D721Med (cell line): ENCODE data around the gene CALN1.

Source experiments
- DNase-seq: peaks from one replicate; pipeline ENCODE4 v3.0.0; 2011; ENCODE audit warnings: low spot score; ENCODE audit not compliant: insufficient read length
- FAIRE-seq: peaks from 2 replicates; lab custom pipeline; 2011; peaks lifted over from hg19 to GRCh38; lab: Jason Lieb, UNC
- TF ChIP-seq, protein P1 (sequence below): IDR thresholded peaks from 2 replicates; pipeline ENCODE4 v1.5.1; 2012; ENCODE audit warnings: mild to moderate bottlenecking, control low read depth; ENCODE audit not compliant: insufficient read depth; ENCODE audit errors: missing control alignments

CALN1 gene

DNA sequence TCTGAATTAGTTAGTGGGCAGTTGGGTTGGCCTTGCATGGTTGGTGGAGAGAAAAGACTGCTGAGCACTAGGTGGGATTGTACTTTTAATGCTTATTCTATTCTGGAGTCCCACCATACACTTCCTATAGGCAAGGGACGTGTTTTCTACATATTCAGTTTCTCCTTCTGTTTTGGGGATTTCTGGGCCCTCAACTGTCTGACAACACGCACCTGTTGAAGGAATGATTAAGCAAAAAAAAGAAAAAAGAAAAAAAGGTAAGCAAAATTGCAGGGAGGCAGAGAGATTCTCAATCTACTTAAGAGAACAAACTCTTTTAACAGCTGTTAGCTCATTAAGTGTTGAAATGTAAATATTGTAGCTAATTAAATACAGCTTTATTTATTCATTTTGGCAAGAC, 541.3 kb downstream of the CALN1 start:
- FAIRE-seq (no peak), DNase-seq (no peak)
- TF ChIP-seq, protein P1, sequence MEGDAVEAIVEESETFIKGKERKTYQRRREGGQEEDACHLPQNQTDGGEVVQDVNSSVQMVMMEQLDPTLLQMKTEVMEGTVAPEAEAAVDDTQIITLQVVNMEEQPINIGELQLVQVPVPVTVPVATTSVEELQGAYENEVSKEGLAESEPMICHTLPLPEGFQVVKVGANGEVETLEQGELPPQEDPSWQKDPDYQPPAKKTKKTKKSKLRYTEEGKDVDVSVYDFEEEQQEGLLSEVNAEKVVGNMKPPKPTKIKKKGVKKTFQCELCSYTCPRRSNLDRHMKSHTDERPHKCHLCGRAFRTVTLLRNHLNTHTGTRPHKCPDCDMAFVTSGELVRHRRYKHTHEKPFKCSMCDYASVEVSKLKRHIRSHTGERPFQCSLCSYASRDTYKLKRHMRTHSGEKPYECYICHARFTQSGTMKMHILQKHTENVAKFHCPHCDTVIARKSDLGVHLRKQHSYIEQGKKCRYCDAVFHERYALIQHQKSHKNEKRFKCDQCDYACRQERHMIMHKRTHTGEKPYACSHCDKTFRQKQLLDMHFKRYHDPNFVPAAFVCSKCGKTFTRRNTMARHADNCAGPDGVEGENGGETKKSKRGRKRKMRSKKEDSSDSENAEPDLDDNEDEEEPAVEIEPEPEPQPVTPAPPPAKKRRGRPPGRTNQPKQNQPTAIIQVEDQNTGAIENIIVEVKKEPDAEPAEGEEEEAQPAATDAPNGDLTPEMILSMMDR, result no peak

DNA sequence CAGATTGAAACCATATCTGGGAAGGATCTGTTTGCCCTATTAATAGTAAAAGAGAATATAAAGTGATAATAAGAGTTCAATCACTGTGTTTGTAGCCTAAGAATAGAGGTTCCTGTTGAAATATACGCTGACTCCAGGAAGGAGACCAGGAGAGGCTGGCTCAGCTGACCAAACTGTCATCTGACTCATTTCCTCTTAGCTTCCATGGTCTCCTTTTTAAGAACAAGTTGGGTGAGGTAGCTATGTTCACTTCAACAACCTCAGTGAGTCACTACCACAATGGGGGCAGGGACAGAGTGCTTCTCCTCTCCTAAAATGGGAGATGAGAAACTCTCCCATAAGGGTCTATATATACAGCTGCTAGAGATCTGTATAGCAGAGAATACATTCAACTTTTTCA, 543.3 kb downstream of the CALN1 start:
- DNase-seq, result no peak
- FAIRE-seq, result no peak
- TF ChIP-seq, protein P1, result no peak

DNA sequence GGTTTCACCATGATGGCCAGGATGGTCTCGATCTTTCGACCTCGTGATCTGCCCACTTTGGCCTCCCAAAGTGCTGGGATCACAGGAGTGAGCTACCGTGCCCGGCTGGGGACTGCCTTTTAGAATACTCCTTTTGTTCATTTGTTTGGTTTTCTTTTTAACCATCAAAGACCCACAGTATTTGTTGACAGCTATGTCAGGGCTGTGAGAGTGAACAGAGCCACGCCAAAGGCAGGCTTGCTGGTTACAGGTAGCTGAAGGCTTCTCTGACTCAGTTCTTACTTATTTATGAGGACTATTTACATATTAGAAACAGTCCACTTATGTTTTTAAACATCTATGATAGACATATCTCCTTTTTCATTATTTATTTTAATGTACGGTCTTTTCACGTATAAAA, 544.5 kb downstream of the CALN1 start:
- DNase-seq, result no peak
- no peak for FAIRE-seq
- TF ChIP-seq, protein P1, result no peak

DNA sequence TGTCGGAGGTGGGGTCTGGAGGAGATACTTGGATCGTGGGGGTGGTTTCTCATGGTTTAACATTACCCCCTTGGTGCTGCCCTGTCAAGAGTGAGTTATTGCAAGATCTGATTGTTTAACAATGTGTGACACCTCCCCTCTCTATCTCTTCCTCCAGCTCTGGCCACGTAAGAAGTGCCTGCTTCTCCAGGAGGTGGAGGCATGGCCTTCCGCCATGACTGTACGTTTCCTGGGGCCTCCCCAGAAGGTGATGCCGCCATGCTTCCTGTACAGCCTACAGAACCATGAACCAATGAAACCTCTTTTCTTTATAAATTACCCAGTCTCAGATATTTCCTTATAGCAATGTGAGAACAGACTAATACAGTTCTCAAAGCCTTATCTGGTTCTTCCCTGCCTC, 547.0 kb downstream of the CALN1 start:
- no peak for DNase-seq
- TF ChIP-seq, protein P1, result no peak
- FAIRE-seq, result no peak

DNA sequence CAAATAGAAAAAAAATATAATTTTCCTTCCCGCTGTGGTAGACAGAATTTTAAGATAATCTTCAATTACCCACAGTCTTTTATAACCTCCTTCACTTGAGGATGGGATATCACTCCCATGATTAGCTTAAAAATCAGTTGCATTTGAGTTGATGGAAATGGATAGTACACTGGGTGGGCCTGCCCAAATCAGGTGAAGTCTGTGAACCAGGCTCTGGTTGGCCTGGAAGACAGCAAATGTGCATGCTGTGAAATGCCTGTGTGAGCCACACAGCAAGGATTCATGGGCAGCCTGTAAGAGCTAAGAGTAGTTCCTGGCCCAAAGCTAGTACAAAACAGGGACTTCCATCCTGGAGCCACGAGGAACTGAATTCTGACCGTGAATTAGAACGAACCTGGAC, 548.0 kb downstream of the CALN1 start:
- FAIRE-seq (no peak), DNase-seq (no peak)
- TF ChIP-seq, protein P1, result no peak

DNA sequence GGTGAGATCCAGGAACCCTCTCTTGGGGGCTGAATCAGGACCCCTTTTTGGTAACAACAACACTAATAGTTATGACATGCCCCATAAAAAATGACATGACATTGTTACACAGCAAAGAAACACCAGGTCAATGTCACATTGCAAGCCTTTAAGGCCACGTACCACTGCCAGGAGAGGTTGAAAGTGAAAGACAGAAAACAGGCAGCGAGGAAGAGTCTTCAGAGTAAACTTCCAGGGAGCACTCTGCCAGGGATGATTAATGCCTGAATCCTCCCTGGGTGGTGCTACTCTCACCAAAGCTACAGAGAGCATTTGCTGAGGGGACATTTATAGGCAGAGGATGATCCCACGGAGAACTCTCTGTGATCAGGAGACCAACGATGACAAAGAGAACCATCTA, 551.6 kb downstream of the CALN1 start:
- no peak for DNase-seq
- FAIRE-seq, result no peak

DNA sequence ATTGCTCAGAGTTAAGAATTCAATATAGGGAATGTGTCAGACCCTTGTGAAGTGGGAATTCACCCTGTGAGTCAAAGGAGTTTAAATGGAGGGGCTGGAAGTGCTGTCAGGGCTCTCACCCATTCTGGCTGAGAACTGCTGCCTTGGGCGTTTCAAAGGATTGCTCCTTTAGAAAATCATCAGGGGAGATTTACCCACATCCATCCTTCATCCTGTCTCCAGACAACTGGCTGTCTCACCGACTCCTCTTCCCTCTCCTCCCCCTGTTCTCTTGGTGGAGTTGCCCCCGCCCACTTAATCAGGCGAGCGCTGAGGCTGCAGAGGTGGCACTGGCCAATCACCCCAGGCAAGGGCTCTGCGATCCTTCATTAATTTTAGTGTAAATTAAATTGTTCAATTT, 554.8 kb downstream of the CALN1 start:
- no peak for DNase-seq
- FAIRE-seq, result no peak
- TF ChIP-seq, protein P1, result no peak

More for the DNA sequence above, 551.6 kb downstream of the CALN1 start:
- TF ChIP-seq, protein P1, result no peak
